Skeletal muscle tissue (tissue), 4 donors: Measurements from ENCODE around the gene ANGPTL7. TPM values are rescaled to one million over a fixed set of nuclear protein-coding genes. Genes with fewer than 3 reads are reported as not detected.
"Not testable (repeated sequence)": the region's sequence is repeated elsewhere in the genome, so short reads cannot be mapped to it uniquely, and the experiment has no call there.

Experiments used
- H3K27ac ChIP-seq: one replicate; pipeline ENCODE4 v1.7.0; 2013; ENCODE audit warnings: mild to moderate bottlenecking, low read depth, low read length, inconsistent platforms
- H3K27me3 ChIP-seq, 3 donors: one replicate each; pipeline ENCODE4 v1.7.0; 2013; ENCODE audit warnings: low read length in 3 of 3; ENCODE audit not compliant: control insufficient read depth in 3 of 3, insufficient read depth in 3 of 3
- H3K36me3 ChIP-seq, 3 donors: one replicate each; pipeline ENCODE4 v1.7.0; 2013; ENCODE audit warnings: low read length in 3 of 3; ENCODE audit not compliant: control insufficient read depth in 3 of 3, insufficient read depth in 3 of 3
- H3K4me1 ChIP-seq, 3 donors: one replicate each; pipeline ENCODE4 v1.7.0; 2013; ENCODE audit warnings: low read length in 3 of 3, mild to moderate bottlenecking in 3 of 3; ENCODE audit not compliant: control insufficient read depth in 3 of 3, insufficient read depth in 3 of 3
- H3K4me3 ChIP-seq, 3 donors: one replicate each; pipeline ENCODE4 v1.7.0; 2013; ENCODE audit warnings: low read length in 3 of 3
- H3K9ac ChIP-seq, 3 donors: one replicate each; pipeline ENCODE4 v1.7.0; 2013; ENCODE audit warnings: low read length in 3 of 3, mild to moderate bottlenecking in 3 of 3, moderate library complexity in 2 of 3, low read depth in 1 of 3
- H3K9me3 ChIP-seq, 3 donors: one replicate each; pipeline ENCODE4 v1.7.0; 2013; ENCODE audit warnings: low read length in 3 of 3; ENCODE audit not compliant: control insufficient read depth in 3 of 3
- total RNA-seq: library from RNA; depleted of rRNA; stranded (reverse); fragments of >200 nt; gene quantifications from one replicate; pipeline ENCODE4 v1.2.3, GENCODE V29; 2014
- donor health status: Osteomylitis.

ANGPTL7 gene
- total RNA-seq, 1 donor from 2014 or later, result 5.2 TPM

- H3K36me3 ChIP-seq, H3K27ac ChIP-seq, H3K9me3 ChIP-seq, H3K4me3 ChIP-seq, H3K27me3 ChIP-seq, H3K9ac ChIP-seq: not testable (repeated sequence)
- peaks cover 34 to 38% (median 37%) of the 10 kb centered on the region in 3 donors for H3K4me1 ChIP-seq
Observed at GRCh38 chr1:11179749-11180148, 9.4 kb upstream of the ANGPTL7 start.

DNA sequence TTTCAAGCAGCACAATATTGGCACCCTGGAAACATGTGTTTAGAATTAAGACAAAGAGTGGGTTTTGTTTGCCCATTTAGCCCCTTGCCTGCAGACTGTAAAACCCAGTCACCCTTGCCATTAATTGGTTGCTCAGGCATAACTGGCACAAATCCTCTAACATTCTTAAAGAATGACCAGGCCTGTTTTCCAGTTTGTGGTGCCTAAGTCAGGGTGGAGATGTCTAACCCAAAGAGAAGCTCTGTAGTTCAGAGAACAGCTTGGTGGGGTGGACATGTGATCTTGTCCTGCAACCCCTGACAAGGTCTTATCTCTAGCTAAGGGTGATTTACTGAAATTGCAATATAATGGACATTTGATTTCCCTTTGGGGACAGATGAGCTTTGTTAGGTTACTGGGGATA lies 8.8 kb upstream of the ANGPTL7 start:
- H3K9ac ChIP-seq, result no peak overlapping the region

GRCh38 chr1:11182884-11183283 lies 6.3 kb upstream of the ANGPTL7 start:
- H3K36me3 ChIP-seq, result peaks cover 0 to 7% (median 0%) of the 10 kb centered on the region in 3 donors

More for the DNA sequence above, 8.8 kb upstream of the ANGPTL7 start:
- Histone ChIP-seq H3K27me3 (no peaks in the 10 kb centered on the region), H3K4me3 (no peak overlapping the region), H3K9me3 (no peaks in the 10 kb centered on the region), H3K27ac (no peak overlapping the region), H3K36me3 (peaks cover 0 to 7% (median 0%) of the 10 kb centered on the region in 3 donors), H3K4me1 (peaks cover 35 to 36% (median 35%) of the 10 kb centered on the region in 3 donors)

GRCh38 chr1:11184973-11185372 lies 4.2 kb upstream of the ANGPTL7 start:
- no peak overlapping the region for H3K27ac ChIP-seq
- no peak overlapping the region for H3K9ac ChIP-seq
- no peaks in the 10 kb centered on the region for H3K27me3 ChIP-seq
- H3K9me3 ChIP-seq, result no peaks in the 10 kb centered on the region
- H3K4me3 ChIP-seq, result no peak overlapping the region
- H3K36me3 ChIP-seq, result peaks cover 5 to 9% (median 5%) of the 10 kb centered on the region in 3 donors
- peaks cover 9 to 19% (median 17%) of the 10 kb centered on the region in 3 donors for H3K4me1 ChIP-seq

More at GRCh38 chr1:11182884-11183283, 6.3 kb upstream of the ANGPTL7 start:
- H3K4me1 ChIP-seq, result peaks cover 16% of the 10 kb centered on the region in 3 donors
- H3K27me3 ChIP-seq, result no peaks in the 10 kb centered on the region
- no peak overlapping the region for H3K9ac ChIP-seq
- H3K9me3 ChIP-seq, result no peaks in the 10 kb centered on the region
- H3K4me3 ChIP-seq, result no peak overlapping the region
- no peak overlapping the region for H3K27ac ChIP-seq

GRCh38 chr1:11187000-11187399 lies 2.2 kb upstream of the ANGPTL7 start:
- peaks cover 9 to 19% (median 17%) of the 10 kb centered on the region in 3 donors for H3K4me1 ChIP-seq
- H3K9ac ChIP-seq, result no peak overlapping the region
- H3K4me3 ChIP-seq, result no peak overlapping the region
- peaks cover 6 to 16% (median 7%) of the 10 kb centered on the region in 3 donors for H3K36me3 ChIP-seq
- no peak overlapping the region for H3K27ac ChIP-seq
- H3K27me3 ChIP-seq, result no peaks in the 10 kb centered on the region
- H3K9me3 ChIP-seq, result no peaks in the 10 kb centered on the region

DNA sequence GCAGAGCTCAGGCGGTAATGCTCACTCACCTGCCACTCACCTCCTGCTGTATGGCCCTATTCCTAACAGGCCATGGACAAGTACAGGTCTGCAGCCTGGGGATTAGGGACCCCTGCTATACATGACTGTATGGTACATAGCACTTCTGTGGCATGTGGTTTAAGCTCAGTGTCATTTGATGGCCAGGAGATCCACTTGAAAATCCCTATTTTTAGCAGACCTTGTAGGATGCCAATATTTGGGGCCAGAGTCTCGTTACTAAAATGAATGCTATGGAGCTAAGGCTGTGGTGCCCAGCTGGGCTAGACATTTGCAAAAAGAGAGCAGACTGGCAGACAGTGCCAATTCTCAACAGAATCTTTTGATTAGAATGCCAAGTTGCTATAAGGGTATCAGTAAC lies 1.7 kb upstream of the ANGPTL7 start:
- Histone ChIP-seq H3K27ac (no peak overlapping the region), H3K4me1 (peaks cover 9 to 19% (median 17%) of the 10 kb centered on the region in 3 donors), H3K4me3 (no peak overlapping the region), H3K9ac (no peak overlapping the region), H3K9me3 (no peaks in the 10 kb centered on the region), H3K36me3 (peaks cover 6 to 18% (median 7%) of the 10 kb centered on the region in 3 donors), H3K27me3 (no peaks in the 10 kb centered on the region)

DNA sequence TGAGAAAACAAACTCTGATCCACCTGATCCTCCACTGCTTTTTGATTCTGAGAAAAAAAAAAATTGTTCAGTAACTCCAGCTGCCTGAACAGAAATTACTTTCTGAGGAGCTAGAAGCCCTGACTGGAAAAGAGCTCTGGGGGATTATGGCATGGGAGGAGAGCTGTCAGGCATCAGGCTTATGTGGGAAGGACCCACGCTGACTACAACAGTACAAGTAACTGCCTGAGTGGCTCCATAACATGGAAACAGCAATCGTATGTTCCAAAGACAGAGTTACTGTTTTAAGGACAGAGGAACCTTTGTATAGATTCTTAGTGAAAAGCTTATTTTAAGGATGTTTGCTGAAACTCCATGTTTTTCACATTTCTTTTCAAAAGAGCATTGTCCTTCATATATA lies 1.2 kb upstream of the ANGPTL7 start:
- H3K36me3 ChIP-seq, result peaks cover 7 to 20% (median 7%) of the 10 kb centered on the region in 3 donors
- H3K27ac ChIP-seq, result no peak overlapping the region
- no peak overlapping the region for H3K4me3 ChIP-seq

GRCh38 chr1:11188381-11188780 lies 774 bp upstream of the ANGPTL7 start:
- no peak overlapping the region for H3K9ac ChIP-seq
- H3K4me3 ChIP-seq, result no peak overlapping the region
- H3K36me3 ChIP-seq, result peaks cover 7 to 25% (median 10%) of the 10 kb centered on the region in 3 donors
- peaks cover 9 to 19% (median 17%) of the 10 kb centered on the region in 3 donors for H3K4me1 ChIP-seq
- H3K27ac ChIP-seq, result no peak overlapping the region
- H3K9me3 ChIP-seq, result no peaks in the 10 kb centered on the region
- H3K27me3 ChIP-seq, result no peaks in the 10 kb centered on the region

More for the DNA sequence above, 1.2 kb upstream of the ANGPTL7 start:
- H3K4me1 ChIP-seq, result peaks cover 9 to 19% (median 17%) of the 10 kb centered on the region in 3 donors
- H3K9me3 ChIP-seq, result no peaks in the 10 kb centered on the region
- H3K27me3 ChIP-seq, result no peaks in the 10 kb centered on the region
- H3K9ac ChIP-seq, result peak overlapping the region in 2 of 3 donors; percentile 3 to 64

GRCh38 chr1:11193376-11193775 lies 4.2 kb downstream of the ANGPTL7 start:
- Histone ChIP-seq H3K9me3 (no peaks in the 10 kb centered on the region), H3K4me1 (peaks cover 0 to 8% (median 6%) of the 10 kb centered on the region in 3 donors), H3K27ac (no peak overlapping the region), H3K9ac (no peak overlapping the region), H3K36me3 (peaks cover 29 to 53% (median 33%) of the 10 kb centered on the region in 3 donors), H3K4me3 (no peak overlapping the region), H3K27me3 (no peaks in the 10 kb centered on the region)

- H3K4me1 ChIP-seq, result no peaks in the 10 kb centered on the region
- no peak overlapping the region for H3K4me3 ChIP-seq
- no peaks in the 10 kb centered on the region for H3K9me3 ChIP-seq
- H3K9ac ChIP-seq, result no peak overlapping the region
- H3K27ac ChIP-seq, result no peak overlapping the region
- H3K36me3 ChIP-seq, result peaks cover 39 to 63% (median 43%) of the 10 kb centered on the region in 3 donors
- no peaks in the 10 kb centered on the region for H3K27me3 ChIP-seq
Observed at GRCh38 chr1:11194407-11195176, 5.4 kb downstream of the ANGPTL7 start.
